A673 (cell line): ENCODE results near the gene ZNF169. TPM values are rescaled to one million over a fixed set of nuclear protein-coding genes. Genes with fewer than 3 reads are reported as not detected.
"Not testable (repeated sequence)": the region's sequence is repeated elsewhere in the genome, so short reads cannot be mapped to it uniquely, and the experiment has no call there.

Experiments
- BruUV-seq: library from RNA; stranded (reverse); fragments of 400-500 nt; replicated peaks from 2 replicates; lab custom pipeline; 2021; lab: Mats Ljungman, UMichigan
- CTCF ChIA-PET: fragments of 300-600 bp; sonication (Branson Sonifier 250); formaldehyde crosslinking; loops from one replicate; lab custom pipeline; 2022; ENCODE audit warnings: antibody characterized with exemption; lab: Charles Lee
- POLR2A ChIA-PET: fragments of 300-600 bp; sonication (Branson Sonifier 250); formaldehyde crosslinking; loops from one replicate; lab custom pipeline; 2022; ENCODE audit warnings: antibody characterized with exemption; ENCODE audit not compliant: low non-redundant PET; lab: Charles Lee
- DNase-seq: peaks from one replicate; pipeline ENCODE4 v3.0.0-alpha.2; 2015; ENCODE audit warnings: low spot score
- H3K27ac ChIP-seq: fragments of 200-600 bp; sonication (generic); 2 replicates; pipeline ENCODE4 v1.5.1; 2016; ENCODE audit warnings: mixed run types, low read depth, mild to moderate bottlenecking, mixed read lengths, antibody characterized with exemption, low read length; ENCODE audit not compliant: poor library complexity, severe bottlenecking
- H3K27me3 ChIP-seq: fragments of 200-600 bp; sonication (generic); replicated peaks from 2 replicates; pipeline ENCODE4 v1.6.1; 2017; ENCODE audit warnings: mixed run types, low read depth, mild to moderate bottlenecking, mixed read lengths, antibody characterized with exemption, low read length; ENCODE audit not compliant: insufficient read depth, poor library complexity
- H3K36me3 ChIP-seq: fragments of 200-600 bp; sonication (generic); 2 replicates; pipeline ENCODE4 v1.6.1; 2016; ENCODE audit warnings: mixed run types, mild to moderate bottlenecking, mixed read lengths, antibody characterized with exemption, low read length; ENCODE audit not compliant: insufficient read depth, poor library complexity, severe bottlenecking
- H3K4me1 ChIP-seq: fragments of 200-600 bp; sonication (generic); 2 replicates; pipeline ENCODE4 v1.6.1; 2017; ENCODE audit warnings: mixed run types, mild to moderate bottlenecking, mixed read lengths, antibody characterized with exemption, low read length; ENCODE audit not compliant: insufficient read depth, poor library complexity, severe bottlenecking
- H3K4me3 ChIP-seq: fragments of 200-600 bp; sonication (generic); 2 replicates; pipeline ENCODE4 v1.5.1; 2016; ENCODE audit warnings: low read depth, mixed run types, mild to moderate bottlenecking, mixed read lengths, low read length; ENCODE audit not compliant: poor library complexity, severe bottlenecking
- H3K9me3 ChIP-seq: fragments of 200-600 bp; sonication (generic); 2 replicates; pipeline ENCODE4 v1.6.1; 2016; ENCODE audit warnings: mixed run types, low read depth, mild to moderate bottlenecking, mixed read lengths, antibody characterized with exemption, low read length; ENCODE audit not compliant: poor library complexity, severe bottlenecking
- CTCF ChIP-seq: fragments of 300-800, 200-600 bp; sonication (generic); conservative IDR thresholded peaks from 2 replicates; pipeline ENCODE4 v1.5.1; 2017; ENCODE audit warnings: low read depth, mild to moderate bottlenecking, antibody characterized with exemption, low read length, moderate library complexity, mixed read lengths
- EZH2 ChIP-seq: fragments of 200-600 bp; sonication (generic); IDR thresholded peaks from 2 replicates; pipeline ENCODE4 v1.6.1; 2017; ENCODE audit warnings: borderline replicate concordance, low read depth, mild to moderate bottlenecking, mixed read lengths, antibody characterized with exemption, low read length; ENCODE audit not compliant: poor library complexity, severe bottlenecking
- intact Hi-C: fragments of 100-400 bp; cut with micrococcal nuclease; formaldehyde crosslinking; loops from one replicate; pipeline ENCODE4 v1.10.0; 2022; ENCODE audit not compliant: unreplicated experiment
- total RNA-seq: library from RNA; stranded (reverse); gene quantifications from 2 replicates; pipeline ENCODE4 v1.2.3, GENCODE V29; 2021

Gene ZNF169
- total RNA-seq, 1 experiment from 2014 or later: 4.2 TPM

- no TSS peak for BruUV-seq
- POLR2A ChIA-PET: no interaction called here
- no peak overlapping the region for H3K27ac ChIP-seq
- no peaks in the 10 kb centered on the region for H3K4me1 ChIP-seq
- no peak for DNase-seq
- CTCF ChIA-PET: no interaction called here
- TF ChIP-seq CTCF: no peak
- TF ChIP-seq EZH2: no peak
- no peak overlapping the region for H3K4me3 ChIP-seq
- H3K27me3 ChIP-seq: no peaks in the 10 kb centered on the region
- H3K9me3 ChIP-seq: peaks cover 12% of the 10 kb centered on the region
- no peaks in the 10 kb centered on the region for H3K36me3 ChIP-seq
- intact Hi-C loops: no loop called here
Observed at GRCh38 chr9:94270009-94270408, 10.9 kb downstream of the ZNF169 start.

- H3K9me3 ChIP-seq, POLR2A ChIA-PET, intact Hi-C loops, H3K27me3 ChIP-seq, H3K36me3 ChIP-seq, CTCF ChIA-PET, BruUV-seq, H3K27ac ChIP-seq, H3K4me3 ChIP-seq, DNase-seq, H3K4me1 ChIP-seq: not testable (repeated sequence)
Observed at GRCh38 chr9:94277029-94277428, 17.9 kb downstream of the ZNF169 start.

- Histone ChIP-seq H3K27ac (no peak overlapping the region), H3K9me3 (peaks cover 4% of the 10 kb centered on the region), H3K4me1 (no peaks in the 10 kb centered on the region), H3K4me3 (no peak overlapping the region), H3K36me3 (peaks cover 9% of the 10 kb centered on the region), H3K27me3 (no peaks in the 10 kb centered on the region)
- ChIA-PET POLR2A (no interaction called here), CTCF (no interaction called here)
- DNase-seq: no peak
- intact Hi-C loops: no loop called here
- no TSS peak for BruUV-seq
- TF ChIP-seq EZH2 (no peak), CTCF (no peak)
Observed at GRCh38 chr9:94277885-94278536, 18.9 kb downstream of the ZNF169 start.

GRCh38 chr9:94280409-94280989, 21.4 kb downstream of the ZNF169 start:
- no peak overlapping the region for H3K27ac ChIP-seq
- no peaks in the 10 kb centered on the region for H3K4me1 ChIP-seq
- H3K36me3 ChIP-seq: peaks cover 9% of the 10 kb centered on the region
- TF ChIP-seq EZH2 (no peak), CTCF (no peak)
- BruUV-seq: no TSS peak
- peaks cover 4% of the 10 kb centered on the region for H3K9me3 ChIP-seq
- ChIA-PET POLR2A (no interaction called here), CTCF (no interaction called here)
- no peaks in the 10 kb centered on the region for H3K27me3 ChIP-seq
- intact Hi-C loops: no loop called here
- DNase-seq: no peak
- H3K4me3 ChIP-seq: no peak overlapping the region
